ENCODE results near the gene MTG2. TPM values are rescaled to one million over a fixed set of nuclear protein-coding genes. Genes with fewer than 3 reads are reported as not detected.

Gene MTG2
- total and polyA plus RNA-seq, 2 of the 13 experiments (the other 11 are each of a cell fraction or from before 2014, with no cell fraction given) = 20.4 to 37.8 TPM

DNA sequence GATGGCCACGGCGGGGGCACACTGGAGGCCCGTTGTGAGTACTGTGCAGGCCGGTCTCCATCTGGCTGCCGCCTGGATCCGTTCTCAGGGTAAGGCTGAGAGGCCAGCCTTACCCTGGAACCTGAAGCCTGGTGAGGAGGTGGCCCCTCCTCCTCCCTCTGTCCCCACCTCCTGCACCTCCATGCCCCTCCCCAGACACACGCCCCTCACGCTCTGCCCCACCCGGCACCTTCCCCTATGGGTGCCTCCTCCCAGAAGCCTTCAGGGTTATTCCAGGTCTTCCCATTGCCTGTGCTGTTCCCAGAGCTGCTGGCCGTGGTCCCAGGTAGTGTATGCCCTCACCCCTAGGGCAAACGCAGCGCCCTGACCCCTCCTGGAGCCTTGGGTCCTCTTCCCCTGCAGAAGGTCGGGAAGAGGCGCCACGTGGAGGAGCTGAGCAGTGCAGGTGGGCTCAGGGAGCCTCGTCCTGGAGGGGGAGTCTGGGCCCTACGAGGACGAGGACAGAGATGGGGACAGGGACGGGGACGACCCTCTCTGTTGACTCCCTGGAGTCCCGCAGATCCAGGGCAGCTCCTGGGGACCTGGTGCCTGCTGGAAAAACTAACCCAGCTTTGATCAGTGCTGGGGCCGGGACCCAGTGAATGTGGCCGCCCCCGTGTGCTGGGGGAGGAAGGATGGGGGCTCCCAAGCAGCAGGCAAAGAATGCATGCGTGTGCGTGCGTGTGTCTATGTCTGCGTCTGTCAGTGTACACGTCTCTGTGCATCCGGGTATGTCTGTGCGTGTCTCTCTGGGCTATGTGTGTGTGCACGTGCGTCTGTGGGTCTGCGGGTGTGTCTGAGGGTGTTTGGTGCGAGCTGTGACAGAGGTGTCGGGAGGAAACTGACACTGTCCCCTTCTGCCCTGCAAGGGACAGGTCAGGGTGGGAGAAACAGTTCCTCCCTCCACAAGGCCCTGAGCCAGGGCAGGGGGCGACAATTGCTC, 45.4 kb downstream of the MTG2 start (continued):
- TF ChIP-seq ZNF547 (CRISPR knock-in tag; IDR thresholded peaks at IDR 0.05) (peak; percentile 74; the same call in 1 of the 2 replicates), USF2 (IDR thresholded peaks at IDR 0.05; ENCODE audit: low read depth, low read length) (no peak), USF2 (CRISPR knock-in tag; IDR thresholded peaks at IDR 0.05; ENCODE audit: borderline replicate concordance) (no peak), REPIN1 (CRISPR knock-in tag; IDR thresholded peaks at IDR 0.05; ENCODE audit: borderline replicate concordance, low read depth) (no peak), ZNF24 (IDR thresholded peaks at IDR 0.05) (no peak), TCF7 (IDR thresholded peaks at IDR 0.05; ENCODE audit: low read depth) (no peak), BHLHE40 (IDR thresholded peaks at IDR 0.05; ENCODE audit: low read length) (peak; percentile 49; the same call in 1 of the 2 replicates), ZNF572 (CRISPR knock-in tag; IDR thresholded peaks at IDR 0.05) (no peak), ATF7-NPFF (CRISPR knock-in tag; IDR thresholded peaks at IDR 0.05; ENCODE audit: low read depth) (no peak), ZNF44 (CRISPR knock-in tag; IDR thresholded peaks at IDR 0.05) (no peak), FLYWCH1 (CRISPR knock-in tag; IDR thresholded peaks at IDR 0.05) (no peak), ZNF740 (CRISPR knock-in tag; IDR thresholded peaks at IDR 0.05) (no peak), ZNF121 (CRISPR knock-in tag; IDR thresholded peaks at IDR 0.05) (no peak; the same call in 1 of the 2 replicates), BRF2 (CRISPR knock-in tag; IDR thresholded peaks at IDR 0.05) (no peak), SUZ12 (IDR thresholded peaks at IDR 0.05; ENCODE audit: low read depth, low read length) (no peak), ZNF430 (CRISPR knock-in tag; IDR thresholded peaks at IDR 0.05) (0 out of 2 replicates have a peak, but pooled peaks have one; percentile 24), TP53 (CRISPR knock-in tag; conservative IDR thresholded peaks at IDR 0.05) (no peak), FOXJ3 (CRISPR knock-in tag; IDR thresholded peaks at IDR 0.05; ENCODE audit: borderline replicate concordance) (no peak), SOX5 (CRISPR knock-in tag; IDR thresholded peaks at IDR 0.05; ENCODE audit: borderline replicate concordance) (no peak), GTF3A (CRISPR knock-in tag; conservative IDR thresholded peaks at IDR 0.05) (no peak), NFE2L2 (IDR thresholded peaks at IDR 0.05; ENCODE audit: low read length) (no peak), RCOR2 (CRISPR knock-in tag; IDR thresholded peaks at IDR 0.05) (no peak), RAD21 (CRISPR knock-in tag; IDR thresholded peaks at IDR 0.05) (no peak), ZKSCAN5 (CRISPR knock-in tag; IDR thresholded peaks at IDR 0.05) (no peak)
- TF ChIP-seq, protein P1, sequence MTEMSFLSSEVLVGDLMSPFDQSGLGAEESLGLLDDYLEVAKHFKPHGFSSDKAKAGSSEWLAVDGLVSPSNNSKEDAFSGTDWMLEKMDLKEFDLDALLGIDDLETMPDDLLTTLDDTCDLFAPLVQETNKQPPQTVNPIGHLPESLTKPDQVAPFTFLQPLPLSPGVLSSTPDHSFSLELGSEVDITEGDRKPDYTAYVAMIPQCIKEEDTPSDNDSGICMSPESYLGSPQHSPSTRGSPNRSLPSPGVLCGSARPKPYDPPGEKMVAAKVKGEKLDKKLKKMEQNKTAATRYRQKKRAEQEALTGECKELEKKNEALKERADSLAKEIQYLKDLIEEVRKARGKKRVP (CRISPR knock-in tag; IDR thresholded peaks at IDR 0.05) = no peak
- TF ChIP-seq, protein P2, sequence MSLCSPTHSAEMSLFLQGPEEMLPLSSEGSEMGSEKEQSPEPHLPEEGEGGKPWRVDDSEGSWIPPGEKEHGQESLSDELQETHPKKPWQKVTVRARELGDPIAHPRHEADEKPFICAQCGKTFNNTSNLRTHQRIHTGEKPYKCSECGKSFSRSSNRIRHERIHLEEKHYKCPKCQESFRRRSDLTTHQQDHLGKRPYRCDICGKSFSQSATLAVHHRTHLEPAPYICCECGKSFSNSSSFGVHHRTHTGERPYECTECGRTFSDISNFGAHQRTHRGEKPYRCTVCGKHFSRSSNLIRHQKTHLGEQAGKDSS (CRISPR knock-in tag; IDR thresholded peaks at IDR 0.05; ENCODE audit: borderline replicate concordance, low read depth) = no peak

Data from HepG2 (cell line).